GM19438 (cell line): Measurements from ENCODE around the gene VGF.
"Not testable (repeated sequence)": the region's sequence is repeated elsewhere in the genome, so short reads cannot be mapped to it uniquely, and the experiment has no call there.

Source experiments
- ATAC-seq: cut with Tn5 transposase; IDR thresholded peaks from one replicate; pipeline ENCODE4 v1.9.1; 2021; ENCODE audit warnings: low read depth; ENCODE audit not compliant: unreplicated experiment

Gene VGF

GRCh38 chr7:101165075-101165957 lies at the start of gene VGF:
VGF (minus strand) TSS chr7:101165569; CDS start chr7:101164843, 726 bp downstream.
- peak; percentile 57 for ATAC-seq

GRCh38 chr7:101212014-101212413 lies 46.6 kb upstream of the VGF start:
- no peak for ATAC-seq

- ATAC-seq, result no peak
These were observed 46.1 kb upstream of the VGF start for GRCh38 chr7:101211501-101211900.

- no peak for ATAC-seq
These were observed 44.8 kb upstream of the VGF start for GRCh38 chr7:101210143-101210542.

GRCh38 chr7:101208794-101209193 lies 43.4 kb upstream of the VGF start:
- no peak for ATAC-seq

GRCh38 chr7:101207459-101207858 lies 42.1 kb upstream of the VGF start:
- ATAC-seq, result no peak

GRCh38 chr7:101206665-101207042 lies 41.3 kb upstream of the VGF start:
- no peak for ATAC-seq

- no peak for ATAC-seq
These were observed 40.7 kb upstream of the VGF start for GRCh38 chr7:101205901-101206664.

GRCh38 chr7:101203740-101204738 lies 38.7 kb upstream of the VGF start:
- ATAC-seq, result not testable (repeated sequence)

- ATAC-seq, result no peak
These were observed 37.2 kb upstream of the VGF start for GRCh38 chr7:101202603-101202918.

- no peak for ATAC-seq
These were observed 36.6 kb upstream of the VGF start for GRCh38 chr7:101201695-101202602.

- ATAC-seq, result no peak
These were observed 35.7 kb upstream of the VGF start, which contains the start of gene MOGAT3 for GRCh38 chr7:101200862-101201599. MOGAT3 (minus strand) TSS chr7:101201036; CDS start chr7:101200854, 182 bp downstream.

- no peak for ATAC-seq
These were observed 35.1 kb upstream of the VGF start for GRCh38 chr7:101200504-101200861.

GRCh38 chr7:101199522-101199921 lies 34.2 kb upstream of the VGF start:
- ATAC-seq, result not testable (repeated sequence)

- ATAC-seq, result no peak
These were observed 33.1 kb upstream of the VGF start for GRCh38 chr7:101198476-101198875.

- no peak for ATAC-seq
These were observed 32.6 kb upstream of the VGF start for GRCh38 chr7:101197991-101198390.

GRCh38 chr7:101195884-101196283 lies 30.5 kb upstream of the VGF start:
- ATAC-seq, result no peak

- no peak for ATAC-seq
These were observed 23.7 kb upstream of the VGF start for GRCh38 chr7:101189109-101189508.

GRCh38 chr7:101186844-101187428 lies 21.6 kb upstream of the VGF start:
- ATAC-seq, result no peak
